ENCODE data around the gene CCDC152. TPM values are rescaled to one million over a fixed set of nuclear protein-coding genes. Genes with fewer than 3 reads are reported as not detected.
A peak's percentile ranks its signal among the peaks of the same experiment; 100 is the strongest.
"Not testable (repeated sequence)": the region's sequence is repeated elsewhere in the genome, so short reads cannot be mapped to it uniquely, and the experiment has no call there.

The CCDC152 gene
- total and polyA plus RNA-seq, 8 donors, result 0.19 to 1.3 (median 0.59) TPM

DNA sequence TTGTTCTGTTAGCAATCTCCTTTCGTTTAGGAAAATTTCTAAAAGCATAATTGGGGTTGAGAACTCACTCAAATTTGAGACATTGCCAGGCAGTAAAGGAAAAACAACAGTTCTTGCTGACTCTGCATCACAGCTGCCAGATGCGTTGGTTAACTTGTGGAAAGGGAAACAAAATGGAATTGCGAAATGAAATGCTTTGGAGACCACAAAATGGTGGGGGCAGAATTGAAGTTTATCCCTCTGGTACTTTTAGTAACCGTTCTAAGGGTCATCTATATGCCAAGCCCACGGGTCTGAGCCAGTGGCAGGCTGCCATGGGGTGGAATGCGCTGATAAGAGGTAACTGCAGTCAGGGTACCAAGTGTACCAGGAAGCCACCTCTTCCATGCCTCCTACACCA lies 83.7 kb downstream of the CCDC152 start:
- WGBS, 2 donors, result 26 to 35% methylated on average over 6 of the region's 6 CpGs
- intact Hi-C loops (cut with DNase I), result no loop called here
- ATAC-seq (peak in 3 of 4 donors; percentile 57 to 76 (median 68)), FAIRE-seq (no peak), DNase-seq (peak in 2 of 6 donors; percentile 9 to 44)
- Histone ChIP-seq H3K27ac (no peak overlapping the region), H3K4me3 (no peak overlapping the region), H3K27me3 (no peaks in the 10 kb centered on the region), H3K9me3 (no peaks in the 10 kb centered on the region), H3K36me3 (no peaks in the 10 kb centered on the region), H3K4me1 (no peaks in the 10 kb centered on the region)
- TF ChIP-seq, protein P1, sequence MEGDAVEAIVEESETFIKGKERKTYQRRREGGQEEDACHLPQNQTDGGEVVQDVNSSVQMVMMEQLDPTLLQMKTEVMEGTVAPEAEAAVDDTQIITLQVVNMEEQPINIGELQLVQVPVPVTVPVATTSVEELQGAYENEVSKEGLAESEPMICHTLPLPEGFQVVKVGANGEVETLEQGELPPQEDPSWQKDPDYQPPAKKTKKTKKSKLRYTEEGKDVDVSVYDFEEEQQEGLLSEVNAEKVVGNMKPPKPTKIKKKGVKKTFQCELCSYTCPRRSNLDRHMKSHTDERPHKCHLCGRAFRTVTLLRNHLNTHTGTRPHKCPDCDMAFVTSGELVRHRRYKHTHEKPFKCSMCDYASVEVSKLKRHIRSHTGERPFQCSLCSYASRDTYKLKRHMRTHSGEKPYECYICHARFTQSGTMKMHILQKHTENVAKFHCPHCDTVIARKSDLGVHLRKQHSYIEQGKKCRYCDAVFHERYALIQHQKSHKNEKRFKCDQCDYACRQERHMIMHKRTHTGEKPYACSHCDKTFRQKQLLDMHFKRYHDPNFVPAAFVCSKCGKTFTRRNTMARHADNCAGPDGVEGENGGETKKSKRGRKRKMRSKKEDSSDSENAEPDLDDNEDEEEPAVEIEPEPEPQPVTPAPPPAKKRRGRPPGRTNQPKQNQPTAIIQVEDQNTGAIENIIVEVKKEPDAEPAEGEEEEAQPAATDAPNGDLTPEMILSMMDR (IDR thresholded peaks at IDR 0.05), result no peak

DNA sequence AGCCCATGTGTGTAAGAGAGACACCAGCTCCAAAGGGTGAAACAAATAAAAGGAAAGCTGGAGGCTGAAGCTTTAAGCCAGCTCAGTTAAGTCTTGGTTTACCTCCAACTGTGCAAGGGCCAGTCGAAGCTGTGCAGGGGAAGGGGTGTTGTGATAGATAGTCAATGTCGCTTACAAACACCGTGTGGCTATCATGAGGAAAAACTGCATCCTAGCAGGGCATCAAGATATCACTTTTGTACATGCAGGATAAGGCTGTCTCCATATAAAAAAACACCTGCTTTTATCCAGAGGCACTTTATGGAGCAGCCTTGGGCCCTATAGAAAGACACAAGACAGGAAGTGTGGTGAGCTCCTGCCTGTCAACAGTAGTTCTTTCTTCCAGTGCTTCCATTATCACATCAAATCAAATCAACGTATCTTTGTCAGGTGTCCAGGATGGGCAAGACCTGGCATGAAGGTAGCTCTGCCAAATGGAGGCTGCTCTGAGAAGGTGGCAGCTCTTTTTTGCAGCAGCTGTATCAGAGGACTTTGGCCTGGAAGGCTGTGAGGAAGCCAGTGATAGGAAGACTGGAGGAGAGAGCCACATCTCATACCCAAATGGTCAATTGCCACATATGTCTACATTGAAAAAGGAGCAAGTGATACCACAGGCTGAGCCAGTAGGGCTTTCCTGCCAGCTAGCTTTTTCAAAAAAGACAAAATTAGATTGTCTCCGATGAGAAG lies 84.4 kb downstream of the CCDC152 start:
- H3K27me3 ChIP-seq, result no peaks in the 10 kb centered on the region
- no peaks in the 10 kb centered on the region for H3K36me3 ChIP-seq
- TF ChIP-seq, protein P1 (IDR thresholded peaks at IDR 0.05), result no peak
- intact Hi-C loops (cut with DNase I), result no loop called here
- no peak for DNase-seq
- no peaks in the 10 kb centered on the region for H3K9me3 ChIP-seq
- 84 to 86% methylated on average over 5 of the region's 5 CpGs for WGBS, 2 donors
- no peak overlapping the region for H3K27ac ChIP-seq
- no peak for FAIRE-seq
- peak in 2 of 4 donors; percentile 13 to 21 for ATAC-seq
- no peaks in the 10 kb centered on the region for H3K4me1 ChIP-seq
- H3K4me3 ChIP-seq, result no peak overlapping the region

GRCh38 chr5:42842921-42843641 lies 86.5 kb downstream of the CCDC152 start:
- FAIRE-seq (no peak), DNase-seq (no peak), ATAC-seq (peak in 1 of 4 donors; percentile 67)
- H3K36me3 ChIP-seq, result no peaks in the 10 kb centered on the region
- TF ChIP-seq, protein P1 (IDR thresholded peaks at IDR 0.05), result no peak
- 52 to 59% methylated on average over 4 of the region's 4 CpGs for whole genome bisulfite sequencing, 2 donors
- intact Hi-C loops (cut with DNase I), result no loop called here
- no peak overlapping the region for H3K4me3 ChIP-seq
- peaks cover 0 to 3% (median 0%) of the 10 kb centered on the region in 3 donors for H3K4me1 ChIP-seq
- no peak overlapping the region for H3K27ac ChIP-seq
- no peaks in the 10 kb centered on the region for H3K27me3 ChIP-seq
- H3K9me3 ChIP-seq, result no peaks in the 10 kb centered on the region

- H3K27ac ChIP-seq, result no peak overlapping the region
- H3K36me3 ChIP-seq, result no peaks in the 10 kb centered on the region
- WGBS, 2 donors, result 87 to 92% methylated on average over 3 of the region's 3 CpGs
- ATAC-seq (no peak), FAIRE-seq (no peak), DNase-seq (no peak)
- TF ChIP-seq, protein P1 (IDR thresholded peaks at IDR 0.05), result no peak
- H3K4me1 ChIP-seq, result peaks cover 0 to 3% (median 0%) of the 10 kb centered on the region in 3 donors
- H3K9me3 ChIP-seq, result no peaks in the 10 kb centered on the region
- no peak overlapping the region for H3K4me3 ChIP-seq
- H3K27me3 ChIP-seq, result no peaks in the 10 kb centered on the region
- intact Hi-C loops (cut with DNase I), result no loop called here
Measured at GRCh38 chr5:42843675-42844292, 87.2 kb downstream of the CCDC152 start.

DNA sequence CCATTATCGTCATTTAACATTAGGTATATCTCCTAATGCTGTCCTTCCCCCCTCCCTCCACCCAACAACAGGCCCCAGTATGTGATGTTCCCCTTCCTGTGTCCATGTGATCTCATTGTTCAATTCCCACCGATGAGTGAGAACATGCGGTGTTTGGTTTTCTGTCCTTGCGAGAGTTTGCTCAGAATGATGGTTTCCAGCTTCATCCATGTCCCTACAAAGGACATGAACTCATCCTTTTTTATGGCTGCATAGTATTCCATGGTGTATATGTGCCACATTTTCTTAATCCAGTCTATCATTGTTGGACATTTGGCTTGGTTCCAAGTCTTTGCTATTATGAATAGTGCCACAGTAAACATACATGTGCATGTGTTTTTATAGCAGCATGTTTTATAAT lies 87.8 kb downstream of the CCDC152 start:
- H3K27me3 ChIP-seq; H3K4me3 ChIP-seq; H3K27ac ChIP-seq; H3K4me1 ChIP-seq; FAIRE-seq; H3K36me3 ChIP-seq; intact Hi-C loops (cut with DNase I); DNase-seq; H3K9me3 ChIP-seq; ATAC-seq: not testable (repeated sequence)
- 97 to 100% methylated on average over 4 of the region's 4 CpGs for WGBS, 2 donors

Data from pancreas (tissue), 10 donors.